ENCODE results near the gene ZMIZ1.

- TF ChIP-seq CTCF (conservative IDR thresholded peaks at IDR 0.05; ENCODE audit: low read depth, low read length): no peak
- TF ChIP-seq EZH2 (IDR thresholded peaks at IDR 0.05; ENCODE audit: borderline replicate concordance, low read depth, low read length, poor library complexity, severe bottlenecking): no peak
Observed at GRCh38 chr10:79158402-79159097, 89.8 kb downstream of the ZMIZ1 start.
